Measurements from ENCODE around the gene AGBL4.

AGBL4 gene

GRCh38 chr1:50023292-50024159 lies at the start of gene AGBL4:
Gene AGBL4 (minus strand): TSS chr1:50023954.
- H3K27ac ChIP-seq (ENCODE audit: low read length): no peak within 1 kb of the TSS
- H3K9ac ChIP-seq (ENCODE audit: low read depth, low read length): no peak within 1 kb of the TSS
- H3K4me3 ChIP-seq (ENCODE audit: low read depth in 1 of 2, low read length in 2 of 2): no peak within 1 kb of the TSS
- H3K79me2 ChIP-seq (ENCODE audit: insufficient read depth, low read length): no peaks in the 10 kb centered on the region
- H3K4me2 ChIP-seq (ENCODE audit: insufficient read depth, low read length): no peak within 1 kb of the TSS
- no peak for TF ChIP-seq EZH2 (IDR thresholded peaks at IDR 0.05; ENCODE audit: borderline replicate concordance, low read depth, low read length, severe bottlenecking)
- no peak for TF ChIP-seq CTCF (IDR thresholded peaks at IDR 0.05; ENCODE audit: borderline replicate concordance, extremely low read depth, low read length, poor library complexity, severe bottlenecking)
- no peaks in the 10 kb centered on the region for H4K20me1 ChIP-seq (ENCODE audit: insufficient read depth, low read length)
- H3K4me1 ChIP-seq (ENCODE audit: insufficient read depth, low read length): no peaks in the 10 kb centered on the region
- no peaks in the 10 kb centered on the region for H3K27me3 ChIP-seq (ENCODE audit: insufficient read depth, low read length, poor library complexity)
- ATAC-seq (ENCODE audit: insufficient read depth, low read depth) (no peak), DNase-seq (no peak)
- no peaks in the 10 kb centered on the region for H3K36me3 ChIP-seq (ENCODE audit: insufficient read depth, low read length)
- H3K9me3 ChIP-seq (ENCODE audit: insufficient read depth, low read length, severe bottlenecking): no peaks in the 10 kb centered on the region
- H2AFZ ChIP-seq (ENCODE audit: low read depth, low read length): no peak within 1 kb of the TSS

- no peaks in the 10 kb centered on the region for H4K20me1 ChIP-seq (ENCODE audit: insufficient read depth, low read length)
- no peaks in the 10 kb centered on the region for H3K79me2 ChIP-seq (ENCODE audit: insufficient read depth, low read length)
- DNase-seq: no peak
- H3K4me2 ChIP-seq (ENCODE audit: insufficient read depth, low read length): no peak overlapping the region
- H3K9ac ChIP-seq (ENCODE audit: low read depth, low read length): no peak overlapping the region
- H2AFZ ChIP-seq (ENCODE audit: low read depth, low read length): no peak overlapping the region
- H3K27me3 ChIP-seq (ENCODE audit: insufficient read depth, low read length, poor library complexity): no peaks in the 10 kb centered on the region
- H3K27ac ChIP-seq (ENCODE audit: low read length): no peak overlapping the region
- no peaks in the 10 kb centered on the region for H3K4me1 ChIP-seq (ENCODE audit: insufficient read depth, low read length)
- TF ChIP-seq EZH2 (IDR thresholded peaks at IDR 0.05; ENCODE audit: borderline replicate concordance, low read depth, low read length, severe bottlenecking) (no peak), CTCF (IDR thresholded peaks at IDR 0.05; ENCODE audit: borderline replicate concordance, extremely low read depth, low read length, poor library complexity, severe bottlenecking) (no peak)
- H3K9me3 ChIP-seq (ENCODE audit: insufficient read depth, low read length, severe bottlenecking): no peaks in the 10 kb centered on the region
- ATAC-seq (ENCODE audit: insufficient read depth, low read depth): no peak
- H3K4me3 ChIP-seq (ENCODE audit: low read depth in 1 of 2, low read length in 2 of 2): no peak overlapping the region
- H3K36me3 ChIP-seq (ENCODE audit: insufficient read depth, low read length): no peaks in the 10 kb centered on the region
These were observed 43.1 kb upstream of the AGBL4 start for GRCh38 chr1:50066806-50067205.

DNA sequence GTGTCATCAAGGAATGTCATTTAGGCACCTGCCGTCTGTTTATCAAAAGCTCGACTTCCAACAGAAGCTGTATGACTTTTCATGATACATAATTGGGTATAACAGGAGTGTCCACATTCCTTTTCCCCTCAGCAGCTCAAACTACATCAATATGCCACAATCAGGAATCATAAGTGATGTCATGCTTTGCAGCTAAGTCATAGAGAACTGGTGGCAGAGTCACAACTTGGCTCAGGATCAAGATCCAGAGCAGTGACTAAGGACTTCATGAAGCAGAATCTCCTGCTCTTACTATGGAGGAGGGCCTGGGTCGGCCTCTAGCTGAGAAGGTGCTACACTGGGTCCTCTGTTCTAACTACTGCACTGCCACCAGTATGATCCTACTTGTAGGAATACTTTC lies 36.5 kb upstream of the AGBL4 start:
- H3K9me3 ChIP-seq (ENCODE audit: insufficient read depth, low read length, severe bottlenecking): no peaks in the 10 kb centered on the region
- H3K9ac ChIP-seq (ENCODE audit: low read depth, low read length): no peak overlapping the region
- no peaks in the 10 kb centered on the region for H3K79me2 ChIP-seq (ENCODE audit: insufficient read depth, low read length)
- H3K4me3 ChIP-seq (ENCODE audit: low read depth in 1 of 2, low read length in 2 of 2): no peak overlapping the region
- H2AFZ ChIP-seq (ENCODE audit: low read depth, low read length): no peak overlapping the region
- no peaks in the 10 kb centered on the region for H3K27me3 ChIP-seq (ENCODE audit: insufficient read depth, low read length, poor library complexity)
- H4K20me1 ChIP-seq (ENCODE audit: insufficient read depth, low read length): no peaks in the 10 kb centered on the region
- no peak overlapping the region for H3K4me2 ChIP-seq (ENCODE audit: insufficient read depth, low read length)
- DNase-seq: no peak
- no peaks in the 10 kb centered on the region for H3K36me3 ChIP-seq (ENCODE audit: insufficient read depth, low read length)
- H3K27ac ChIP-seq (ENCODE audit: low read length): no peak overlapping the region
- TF ChIP-seq EZH2 (IDR thresholded peaks at IDR 0.05; ENCODE audit: borderline replicate concordance, low read depth, low read length, severe bottlenecking): no peak
- ATAC-seq (ENCODE audit: insufficient read depth, low read depth): no peak
- H3K4me1 ChIP-seq (ENCODE audit: insufficient read depth, low read length): no peaks in the 10 kb centered on the region

DNA sequence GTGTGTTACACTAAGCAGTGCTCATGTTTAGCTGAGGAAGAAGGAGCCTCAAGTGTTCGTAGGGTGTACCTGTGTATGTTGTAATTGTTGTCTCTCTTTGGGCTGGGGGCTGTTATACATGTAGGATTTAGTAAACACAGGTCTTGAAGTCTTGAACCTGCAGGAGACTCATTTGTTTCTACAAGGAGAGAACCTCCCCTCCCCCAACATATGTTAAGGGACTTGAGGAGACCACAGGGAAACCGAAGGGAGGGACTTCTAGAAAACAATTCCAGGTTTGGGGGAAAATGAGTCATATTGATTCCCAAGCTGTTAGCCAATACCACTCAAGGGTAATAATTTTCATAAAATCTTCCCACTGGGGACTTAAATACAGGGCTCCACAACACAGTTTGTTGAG lies 25.0 kb upstream of the AGBL4 start:
- Histone ChIP-seq H3K27ac (ENCODE audit: low read length) (no peak overlapping the region), H3K36me3 (ENCODE audit: insufficient read depth, low read length) (no peaks in the 10 kb centered on the region), H3K9me3 (ENCODE audit: insufficient read depth, low read length, severe bottlenecking) (no peaks in the 10 kb centered on the region), H3K9ac (ENCODE audit: low read depth, low read length) (no peak overlapping the region), H3K27me3 (ENCODE audit: insufficient read depth, low read length, poor library complexity) (no peaks in the 10 kb centered on the region), H3K4me3 (ENCODE audit: low read depth in 1 of 2, low read length in 2 of 2) (no peak overlapping the region), H3K4me1 (ENCODE audit: insufficient read depth, low read length) (no peaks in the 10 kb centered on the region), H2AFZ (ENCODE audit: low read depth, low read length) (no peak overlapping the region), H3K79me2 (ENCODE audit: insufficient read depth, low read length) (no peaks in the 10 kb centered on the region), H4K20me1 (ENCODE audit: insufficient read depth, low read length) (no peaks in the 10 kb centered on the region), H3K4me2 (ENCODE audit: insufficient read depth, low read length) (no peak overlapping the region)
- DNase-seq (no peak), ATAC-seq (ENCODE audit: insufficient read depth, low read depth) (no peak)
- no peak for TF ChIP-seq EZH2 (IDR thresholded peaks at IDR 0.05; ENCODE audit: borderline replicate concordance, low read depth, low read length, severe bottlenecking)
- TF ChIP-seq CTCF (IDR thresholded peaks at IDR 0.05; ENCODE audit: borderline replicate concordance, extremely low read depth, low read length, poor library complexity, severe bottlenecking): no peak
